GM12801 (cell line): ENCODE results near the gene MRPL9.

Experiments used
- CTCF ChIP-seq: IDR thresholded peaks from one replicate; pipeline ENCODE4 v1.5.1; 2011; ENCODE audit warnings: control low read depth; ENCODE audit not compliant: insufficient read length; ENCODE audit errors: extremely low read depth

Gene MRPL9

GRCh38 chr1:151720974-151721787, 42.1 kb downstream of the MRPL9 start, which contains the start of gene RIIAD1:
Gene RIIAD1, plus strand, starts transcription at chr1:151721522. Its CDS starts 15 bp downstream, at chr1:151721537.
- no peak for TF ChIP-seq CTCF

GRCh38 chr1:151720554-151720953, 42.7 kb downstream of the MRPL9 start:
- no peak for TF ChIP-seq CTCF

GRCh38 chr1:151720125-151720524, 43.2 kb downstream of the MRPL9 start:
- no peak for TF ChIP-seq CTCF

GRCh38 chr1:151718666-151719065, 44.6 kb downstream of the MRPL9 start:
- TF ChIP-seq CTCF = no peak

GRCh38 chr1:151718011-151718431, 45.3 kb downstream of the MRPL9 start:
- no peak for TF ChIP-seq CTCF

GRCh38 chr1:151716771-151717631, 46.3 kb downstream of the MRPL9 start, which contains the start of gene CELF3:
Gene CELF3, minus strand, starts transcription at chr1:151716803. Its CDS starts 783 bp downstream, at chr1:151716020.
- TF ChIP-seq CTCF = no peak

- no peak for TF ChIP-seq CTCF
Observed at GRCh38 chr1:151716405-151716762, 46.9 kb downstream of the MRPL9 start.
